ENCODE measurements around the gene PACRG.

PACRG gene

DNA sequence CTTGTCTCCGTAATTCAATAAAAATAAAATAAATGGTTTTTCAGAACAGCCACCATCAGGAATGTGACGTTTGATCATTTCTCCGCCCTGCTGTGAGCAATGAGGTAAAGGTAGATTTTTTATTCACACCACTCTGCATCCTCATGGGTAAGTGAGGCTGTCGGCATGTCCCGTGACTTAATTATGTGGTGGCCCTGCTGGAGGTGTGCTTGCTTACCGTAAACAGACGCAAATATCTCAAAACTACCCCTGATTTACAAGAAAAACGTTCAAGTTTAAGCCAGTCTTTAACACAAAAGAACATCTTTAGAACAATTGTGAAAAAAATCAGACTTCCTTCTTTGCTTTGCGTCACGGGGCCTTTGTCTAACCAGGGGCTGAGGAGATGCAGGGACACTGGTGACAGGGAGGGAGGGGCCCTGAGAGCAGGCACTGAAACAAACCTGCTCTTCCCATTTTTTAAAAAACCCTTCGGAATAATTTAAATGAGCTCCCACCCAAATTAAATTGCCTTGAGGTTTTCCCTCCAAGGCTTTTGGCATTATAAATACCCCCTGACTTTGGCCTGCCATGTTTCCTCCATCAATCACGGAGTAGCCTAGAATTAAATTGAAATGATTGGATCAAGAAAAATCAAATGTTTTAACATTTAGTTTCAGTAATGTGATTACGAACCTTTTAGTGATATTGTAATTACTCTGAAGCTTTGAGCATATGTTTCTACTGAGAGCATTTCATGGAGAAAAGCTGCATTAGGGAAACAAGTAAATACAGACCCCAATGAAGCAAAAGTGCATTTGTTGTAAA, 13.6 kb upstream of the PACRG start:
- H3K9me3 ChIP-seq (ENCODE audit: insufficient read depth, low read length), result no peaks in the 10 kb centered on the region
- H3K9me2 ChIP-seq (replicated peaks; ENCODE audit: insufficient read depth, low read length), result no peaks in the 10 kb centered on the region
- TF ChIP-seq EZH2phosphoT487 (conservative IDR thresholded peaks at IDR 0.05; ENCODE audit: low read length), result no peak
- TF ChIP-seq, protein P1, sequence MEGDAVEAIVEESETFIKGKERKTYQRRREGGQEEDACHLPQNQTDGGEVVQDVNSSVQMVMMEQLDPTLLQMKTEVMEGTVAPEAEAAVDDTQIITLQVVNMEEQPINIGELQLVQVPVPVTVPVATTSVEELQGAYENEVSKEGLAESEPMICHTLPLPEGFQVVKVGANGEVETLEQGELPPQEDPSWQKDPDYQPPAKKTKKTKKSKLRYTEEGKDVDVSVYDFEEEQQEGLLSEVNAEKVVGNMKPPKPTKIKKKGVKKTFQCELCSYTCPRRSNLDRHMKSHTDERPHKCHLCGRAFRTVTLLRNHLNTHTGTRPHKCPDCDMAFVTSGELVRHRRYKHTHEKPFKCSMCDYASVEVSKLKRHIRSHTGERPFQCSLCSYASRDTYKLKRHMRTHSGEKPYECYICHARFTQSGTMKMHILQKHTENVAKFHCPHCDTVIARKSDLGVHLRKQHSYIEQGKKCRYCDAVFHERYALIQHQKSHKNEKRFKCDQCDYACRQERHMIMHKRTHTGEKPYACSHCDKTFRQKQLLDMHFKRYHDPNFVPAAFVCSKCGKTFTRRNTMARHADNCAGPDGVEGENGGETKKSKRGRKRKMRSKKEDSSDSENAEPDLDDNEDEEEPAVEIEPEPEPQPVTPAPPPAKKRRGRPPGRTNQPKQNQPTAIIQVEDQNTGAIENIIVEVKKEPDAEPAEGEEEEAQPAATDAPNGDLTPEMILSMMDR (IDR thresholded peaks at IDR 0.05; ENCODE audit: insufficient read depth, low read length, poor library complexity, severe bottlenecking), result no peak
- H3K36me3 ChIP-seq (ENCODE audit: low read length), result no peaks in the 10 kb centered on the region
- H4K20me1 ChIP-seq (ENCODE audit: low read depth, low read length), result no peaks in the 10 kb centered on the region
- no peaks in the 10 kb centered on the region for H3F3A ChIP-seq (ENCODE audit: insufficient read depth)
- no peak overlapping the region for H3K9ac ChIP-seq (ENCODE audit: low read length)
- no peak overlapping the region for H3K27ac ChIP-seq (ENCODE audit: low read depth, low read length)
- H3K27me3 ChIP-seq (ENCODE audit: low read length), result no peaks in the 10 kb centered on the region
- H3K79me2 ChIP-seq (ENCODE audit: insufficient read depth, low read length), result no peaks in the 10 kb centered on the region
- no peak overlapping the region for H3K4me2 ChIP-seq (ENCODE audit: low read depth, low read length, poor library complexity, severe bottlenecking)
- no peak overlapping the region for H3K4me3 ChIP-seq (ENCODE audit: insufficient read depth, low read length, poor library complexity, severe bottlenecking)
- no peak overlapping the region for H2AFZ ChIP-seq (ENCODE audit: low read depth, low read length, severe bottlenecking)

DNA sequence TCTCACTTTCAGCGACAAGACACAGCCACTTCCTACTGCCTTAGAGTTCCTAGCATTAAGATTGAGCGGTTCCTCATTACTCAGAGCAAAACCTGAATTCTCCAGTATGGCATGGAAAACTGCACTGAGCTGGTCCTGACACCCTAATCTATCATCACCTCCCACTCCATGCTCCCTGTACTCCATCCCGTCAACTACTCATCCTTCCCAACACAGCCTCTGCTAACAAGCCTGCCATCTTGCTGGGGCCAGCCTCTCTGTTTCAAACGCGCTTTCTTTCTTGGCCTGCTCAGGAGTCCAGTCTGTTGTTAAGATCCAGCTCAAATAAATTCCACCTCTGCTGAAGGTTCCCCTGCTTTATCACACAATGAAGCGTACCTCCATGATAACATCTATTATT, 12.2 kb upstream of the PACRG start:
- Histone ChIP-seq H3F3A (ENCODE audit: insufficient read depth) (no peaks in the 10 kb centered on the region), H3K9ac (ENCODE audit: low read length) (no peak overlapping the region), H4K20me1 (ENCODE audit: low read depth, low read length) (no peaks in the 10 kb centered on the region), H2AFZ (ENCODE audit: low read depth, low read length, severe bottlenecking) (no peak overlapping the region), H3K4me2 (ENCODE audit: low read depth, low read length, poor library complexity, severe bottlenecking) (no peak overlapping the region), H3K9me3 (ENCODE audit: insufficient read depth, low read length) (no peaks in the 10 kb centered on the region), H3K36me3 (ENCODE audit: low read length) (no peaks in the 10 kb centered on the region), H3K4me3 (ENCODE audit: insufficient read depth, low read length, poor library complexity, severe bottlenecking) (no peak overlapping the region), H3K79me2 (ENCODE audit: insufficient read depth, low read length) (no peaks in the 10 kb centered on the region), H3K9me2 (replicated peaks; ENCODE audit: insufficient read depth, low read length) (no peaks in the 10 kb centered on the region), H3K27me3 (ENCODE audit: low read length) (no peaks in the 10 kb centered on the region), H3K27ac (ENCODE audit: low read depth, low read length) (no peak overlapping the region)
- TF ChIP-seq, protein P1 (IDR thresholded peaks at IDR 0.05; ENCODE audit: insufficient read depth, low read length, poor library complexity, severe bottlenecking), result no peak
- TF ChIP-seq EZH2phosphoT487 (conservative IDR thresholded peaks at IDR 0.05; ENCODE audit: low read length), result no peak

DNA sequence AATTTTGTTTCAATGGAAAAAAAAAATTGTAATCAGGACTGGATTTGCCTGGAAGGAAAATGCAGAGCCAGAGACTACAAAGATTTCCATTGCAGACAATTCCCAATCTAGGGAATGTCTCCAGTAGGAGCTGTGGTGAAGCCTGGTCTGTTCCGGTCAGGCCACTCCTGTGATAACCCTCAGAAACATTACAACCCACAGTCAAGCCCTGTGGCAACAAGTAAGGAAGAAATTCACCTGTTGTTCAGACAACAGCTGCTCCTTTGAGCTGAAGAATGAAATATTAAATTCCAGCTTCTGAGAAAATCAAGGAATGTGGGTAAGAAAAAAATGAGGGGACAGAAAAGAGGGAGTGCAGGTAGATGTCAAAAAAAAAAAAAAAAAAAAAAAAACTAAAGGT, 8.2 kb upstream of the PACRG start:
- Histone ChIP-seq H2AFZ (ENCODE audit: low read depth, low read length, severe bottlenecking) (no peak overlapping the region), H3K9ac (ENCODE audit: low read length) (no peak overlapping the region), H3K79me2 (ENCODE audit: insufficient read depth, low read length) (no peaks in the 10 kb centered on the region), H3K9me2 (replicated peaks; ENCODE audit: insufficient read depth, low read length) (no peaks in the 10 kb centered on the region), H3K4me3 (ENCODE audit: insufficient read depth, low read length, poor library complexity, severe bottlenecking) (no peak overlapping the region), H3K9me3 (ENCODE audit: insufficient read depth, low read length) (no peaks in the 10 kb centered on the region), H3F3A (ENCODE audit: insufficient read depth) (no peaks in the 10 kb centered on the region), H3K36me3 (ENCODE audit: low read length) (no peaks in the 10 kb centered on the region), H4K20me1 (ENCODE audit: low read depth, low read length) (no peaks in the 10 kb centered on the region), H3K4me2 (ENCODE audit: low read depth, low read length, poor library complexity, severe bottlenecking) (no peak overlapping the region), H3K27ac (ENCODE audit: low read depth, low read length) (no peak overlapping the region), H3K27me3 (ENCODE audit: low read length) (no peaks in the 10 kb centered on the region)
- TF ChIP-seq EZH2phosphoT487 (conservative IDR thresholded peaks at IDR 0.05; ENCODE audit: low read length), result no peak
- TF ChIP-seq, protein P1 (IDR thresholded peaks at IDR 0.05; ENCODE audit: insufficient read depth, low read length, poor library complexity, severe bottlenecking), result no peak
